Mesothelial cell of epicardium (in vitro differentiated cells): ENCODE results near the gene SCGB3A2. TPM values are rescaled to one million over a fixed set of nuclear protein-coding genes. Genes with fewer than 3 reads are reported as not detected.

Experiments
- DNase-seq, 2 experiments: peaks; one replicate each; pipeline ENCODE4 v3.0.0; 2021; ENCODE audit warnings: low spot score in 2 of 2; ENCODE audit not compliant: unreplicated experiment in 2 of 2
- H3K27ac Mint-ChIP-seq: 2 replicates; pipeline ENCODE4 v1.8.0; 2021; ENCODE audit warnings: mixed read lengths
- H3K27me3 Mint-ChIP-seq: 2 replicates; pipeline ENCODE4 v1.8.0; 2021; ENCODE audit warnings: low read depth, mixed read lengths
- H3K36me3 Mint-ChIP-seq: 2 replicates; pipeline ENCODE4 v1.8.0; 2021; ENCODE audit warnings: mixed read lengths
- H3K4me1 Mint-ChIP-seq: 2 replicates; pipeline ENCODE4 v1.8.0; 2021; ENCODE audit warnings: mixed read lengths
- H3K4me3 Mint-ChIP-seq: 2 replicates; pipeline ENCODE4 v1.8.0; 2021; ENCODE audit warnings: mild to moderate bottlenecking, moderate library complexity, mixed read lengths
- H3K9me3 Mint-ChIP-seq: 2 replicates; pipeline ENCODE4 v1.8.0; 2021; ENCODE audit warnings: mixed read lengths
- CTCF ChIP-seq: fragments of 200-600 bp; sonication (generic); IDR thresholded peaks from one replicate; pipeline ENCODE4 v1.5.0; 2021; ENCODE audit warnings: antibody characterized with exemption; ENCODE audit not compliant: unreplicated experiment
- total RNA-seq: library from RNA; stranded (reverse); gene quantifications from 3 replicates; pipeline ENCODE4 v1.2.1, GENCODE V29; 2021

Gene SCGB3A2
- total RNA-seq, 1 donor from 2014 or later, result not detected

DNA sequence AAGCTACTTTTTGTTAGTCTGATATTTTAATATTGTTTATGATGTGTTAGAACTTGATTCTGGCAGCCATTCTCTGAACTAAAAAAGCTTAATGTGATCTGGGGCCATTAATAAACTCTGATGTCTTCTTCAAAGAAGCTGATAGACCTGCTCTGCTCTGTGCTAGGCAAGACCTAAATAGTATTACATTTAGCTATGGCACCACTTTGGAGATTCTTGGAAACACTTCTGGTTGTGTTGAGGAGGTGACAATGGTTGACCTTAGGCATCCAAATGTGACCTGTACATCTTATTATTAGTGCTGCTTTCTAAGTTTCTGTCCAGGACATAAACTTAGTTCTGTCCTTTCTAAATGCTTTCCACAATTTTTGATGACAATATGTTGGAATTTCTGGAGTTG lies 21.7 kb upstream of the SCGB3A2 start:
- TF ChIP-seq CTCF, result no peak
- Mint-ChIP-seq H3K27ac (no peak overlapping the region), H3K27me3 (peaks cover 27% of the 10 kb centered on the region), H3K4me3 (no peak overlapping the region), H3K4me1 (peaks cover 15% of the 10 kb centered on the region), H3K9me3 (no peaks in the 10 kb centered on the region), H3K36me3 (no peaks in the 10 kb centered on the region)
- DNase-seq, result no peak

GRCh38 chr5:147857302-147858129 lies 21.0 kb upstream of the SCGB3A2 start:
- peak in 1 of 2 experiments; percentile 68 for DNase-seq
- H3K27me3 Mint-ChIP-seq, result peaks cover 22% of the 10 kb centered on the region
- H3K4me1 Mint-ChIP-seq, result peaks cover 15% of the 10 kb centered on the region
- H3K4me3 Mint-ChIP-seq, result no peak overlapping the region
- H3K9me3 Mint-ChIP-seq, result no peaks in the 10 kb centered on the region
- H3K36me3 Mint-ChIP-seq, result no peaks in the 10 kb centered on the region
- H3K27ac Mint-ChIP-seq, result no peak overlapping the region
- peak; percentile 89 for TF ChIP-seq CTCF

DNA sequence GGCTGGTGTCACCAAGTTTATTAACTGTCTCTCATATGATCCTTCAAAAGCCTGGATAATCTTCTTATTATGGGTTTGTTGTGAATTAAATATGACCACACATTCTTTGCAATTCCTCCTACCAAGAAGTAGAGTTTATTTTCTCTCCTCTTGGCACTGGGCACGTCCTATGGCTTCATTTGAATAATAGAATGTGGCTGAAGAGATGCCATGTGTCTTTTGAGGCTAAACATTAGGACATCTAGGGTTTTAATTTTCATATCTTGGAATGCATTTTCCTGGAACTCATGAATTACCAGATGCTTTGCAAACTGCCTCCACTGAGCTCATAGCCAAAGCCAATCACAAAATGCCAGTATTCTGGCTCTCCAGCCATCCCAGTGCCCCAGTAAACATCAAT lies 19.9 kb upstream of the SCGB3A2 start:
- H3K9me3 Mint-ChIP-seq, result no peaks in the 10 kb centered on the region
- H3K4me3 Mint-ChIP-seq, result no peak overlapping the region
- peaks cover 20% of the 10 kb centered on the region for H3K4me1 Mint-ChIP-seq
- peaks cover 16% of the 10 kb centered on the region for H3K27me3 Mint-ChIP-seq
- DNase-seq, result no peak
- TF ChIP-seq CTCF, result no peak
- no peak overlapping the region for H3K27ac Mint-ChIP-seq
- no peaks in the 10 kb centered on the region for H3K36me3 Mint-ChIP-seq

DNA sequence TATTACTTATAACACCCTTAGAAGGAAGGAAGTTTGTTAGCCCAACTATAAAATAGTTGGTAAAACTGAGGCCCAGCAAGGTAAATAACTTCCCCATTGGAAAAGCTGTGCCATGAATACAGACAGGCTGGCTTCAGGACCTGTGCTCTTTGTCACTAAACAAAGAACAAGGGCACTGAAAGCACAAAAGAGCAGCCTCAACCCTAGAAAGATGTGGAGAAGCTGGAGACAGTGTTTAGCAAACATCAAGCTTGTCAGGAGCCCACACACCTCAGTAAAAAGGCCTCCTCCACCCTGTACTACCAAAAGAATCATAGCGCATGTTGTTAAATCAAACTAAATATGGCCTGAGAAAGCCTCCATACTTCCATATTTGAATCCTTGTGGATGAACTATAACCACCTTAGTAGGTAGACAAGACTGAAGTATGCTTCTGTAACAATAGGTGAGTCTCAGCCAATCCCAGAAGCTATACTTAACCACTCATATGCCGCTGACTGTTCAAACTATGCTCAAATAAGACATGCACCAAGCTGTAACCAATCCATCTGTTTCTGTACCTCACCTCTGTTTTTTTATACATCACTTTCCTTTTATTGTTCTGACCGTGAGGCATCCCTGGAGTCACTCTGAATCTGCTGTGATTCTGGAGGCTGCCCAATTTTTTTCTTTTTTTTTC lies 18.4 kb upstream of the SCGB3A2 start:
- Mint-ChIP-seq H3K9me3 (no peaks in the 10 kb centered on the region), H3K27ac (no peak overlapping the region), H3K27me3 (peaks cover 13% of the 10 kb centered on the region), H3K4me3 (no peak overlapping the region), H3K4me1 (peaks cover 26% of the 10 kb centered on the region), H3K36me3 (no peaks in the 10 kb centered on the region)
- DNase-seq, result no peak
- no peak for TF ChIP-seq CTCF

GRCh38 chr5:147860641-147861025 lies 17.9 kb upstream of the SCGB3A2 start:
- H3K27me3 Mint-ChIP-seq, result peaks cover 10% of the 10 kb centered on the region
- TF ChIP-seq CTCF, result no peak
- DNase-seq, result no peak
- no peaks in the 10 kb centered on the region for H3K36me3 Mint-ChIP-seq
- no peaks in the 10 kb centered on the region for H3K9me3 Mint-ChIP-seq
- H3K27ac Mint-ChIP-seq, result no peak overlapping the region
- peaks cover 26% of the 10 kb centered on the region for H3K4me1 Mint-ChIP-seq
- no peak overlapping the region for H3K4me3 Mint-ChIP-seq
